Dedifferentiated amniotic fluid mesenchymal stem cell (primary cell): Measurements from ENCODE around the gene CFP.
A peak's percentile ranks its signal among the peaks of the same experiment; 100 is the strongest.
"Not testable (repeated sequence)": the region's sequence is repeated elsewhere in the genome, so short reads cannot be mapped to it uniquely, and the experiment has no call there.

ENCODE experiments used
- DNase-seq: peaks from one replicate; pipeline ENCODE4 v3.0.0-alpha.2; 2016; ENCODE audit errors: extremely low spot score

The CFP gene

DNA sequence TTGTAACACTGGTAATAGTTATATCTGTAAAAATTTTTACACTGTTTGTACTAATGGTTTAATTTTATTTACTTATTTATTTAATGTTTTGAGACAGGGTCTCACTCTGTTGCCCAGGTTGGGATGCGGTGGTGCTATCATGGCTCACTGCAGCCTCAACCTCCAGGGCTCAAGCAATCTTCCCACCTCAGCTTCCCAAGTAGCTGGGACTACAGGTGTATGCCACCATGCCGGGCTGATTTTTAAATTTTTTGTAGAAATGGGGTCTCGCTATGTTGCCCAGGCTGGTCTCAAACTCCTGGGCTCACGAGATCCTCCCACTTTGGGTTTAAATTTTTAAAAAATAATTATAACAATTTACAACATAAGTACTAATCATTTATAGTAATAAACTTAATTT, 26.6 kb downstream of the CFP start:
- DNase-seq: not testable (repeated sequence)

DNA sequence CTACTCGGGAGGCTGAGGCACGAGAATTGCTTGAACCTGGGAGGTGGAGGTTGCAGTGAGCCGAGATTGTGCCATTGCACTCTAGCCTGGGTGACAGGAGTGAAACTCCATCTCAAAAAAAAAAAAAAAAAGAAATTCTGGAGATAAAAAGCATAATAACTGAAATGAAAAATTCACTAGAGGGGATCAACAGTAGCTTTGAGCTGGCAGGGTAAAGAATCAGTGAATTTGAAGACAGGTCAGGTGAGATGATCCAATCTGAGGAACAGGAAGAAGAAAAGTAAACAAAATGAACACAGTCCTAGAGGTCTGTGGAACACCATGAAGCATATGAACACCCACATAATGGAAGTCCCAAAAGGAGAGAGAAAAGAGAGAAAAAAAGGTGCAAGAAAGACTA, 32.5 kb downstream of the CFP start:
- no peak for DNase-seq

DNA sequence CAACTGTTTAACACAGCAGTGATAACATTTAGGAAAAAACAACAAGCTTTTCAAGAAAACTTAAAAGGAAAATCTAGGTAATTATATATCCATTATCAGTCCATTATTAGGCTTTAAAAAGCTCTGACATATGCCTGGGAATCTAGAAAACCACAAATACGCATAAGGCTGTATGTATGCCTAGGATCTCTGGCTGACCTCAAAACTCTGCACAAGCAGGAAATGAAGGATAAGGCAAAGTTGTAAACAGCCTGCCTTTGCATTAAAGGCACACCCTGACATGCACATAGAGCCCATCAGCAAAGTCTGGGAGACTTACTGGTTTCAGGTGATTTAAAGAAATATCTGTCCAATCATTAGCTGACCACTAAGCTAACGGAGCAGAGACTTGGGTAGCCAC, 33.5 kb downstream of the CFP start:
- no peak for DNase-seq

DNA sequence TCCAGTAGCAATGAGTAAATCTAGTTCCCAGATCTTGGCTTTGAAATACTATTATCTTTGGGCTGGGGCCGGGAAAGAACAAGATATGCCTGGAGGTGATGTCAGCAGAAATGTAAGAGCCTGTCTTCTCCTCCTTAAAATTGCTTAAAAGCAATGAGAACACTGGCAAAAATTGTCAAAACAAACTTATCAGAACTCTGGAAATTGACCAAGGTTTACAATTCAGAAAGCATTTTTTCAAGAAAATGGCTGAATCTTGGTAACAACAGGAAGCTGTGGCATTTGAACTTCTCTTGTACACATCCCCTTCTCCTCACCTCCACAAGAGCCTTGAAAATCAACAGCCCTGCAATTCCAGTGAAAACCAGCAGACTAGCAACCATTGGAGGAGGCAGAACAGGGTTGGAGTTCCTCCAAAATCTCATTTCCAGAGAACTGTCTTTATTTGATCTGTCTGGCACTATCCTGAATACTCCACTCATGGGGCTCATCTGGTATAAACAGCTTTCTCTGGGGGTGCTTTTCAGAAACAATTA, 33.9 kb downstream of the CFP start:
- DNase-seq: peak; percentile 48

DNA sequence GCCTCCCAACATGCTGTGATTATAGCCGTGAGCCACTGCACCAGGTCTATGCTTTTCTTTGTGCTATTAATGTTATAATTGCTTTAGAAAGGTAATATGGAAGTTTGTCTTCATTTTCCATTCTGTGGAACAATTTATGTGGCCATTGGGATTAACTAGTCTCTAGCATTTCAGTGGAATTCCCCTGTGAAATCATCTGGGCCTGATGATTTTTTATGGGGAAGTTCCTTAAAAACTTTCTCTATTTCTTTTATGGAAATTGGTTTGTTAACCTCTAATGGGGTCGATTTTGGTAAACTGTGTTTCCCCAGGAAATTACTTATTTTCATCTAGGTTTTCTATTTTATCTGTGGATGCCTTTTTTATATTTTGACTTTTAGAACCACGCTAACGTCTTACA, 36.2 kb downstream of the CFP start:
- DNase-seq: no peak

DNA sequence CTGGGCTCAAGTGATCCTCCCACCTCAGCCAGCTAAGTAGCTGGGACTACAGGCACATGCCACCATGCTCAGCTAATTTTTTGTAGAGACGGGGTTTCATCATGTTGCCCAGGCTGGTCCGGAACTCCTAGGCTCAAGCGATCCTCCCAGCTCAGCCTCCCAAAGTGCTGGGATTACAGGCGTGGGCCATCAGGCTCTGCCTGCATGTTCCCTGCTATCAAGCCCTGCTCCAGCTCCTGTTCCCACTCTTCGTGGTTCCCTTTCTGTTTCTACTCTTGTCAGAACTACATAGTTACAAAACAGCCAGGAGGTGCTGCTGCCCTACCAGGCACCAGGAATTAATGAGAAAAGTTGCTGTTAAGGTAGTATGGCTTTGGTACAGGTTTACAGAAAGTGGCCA, 38.7 kb downstream of the CFP start:
- DNase-seq: no peak

DNA sequence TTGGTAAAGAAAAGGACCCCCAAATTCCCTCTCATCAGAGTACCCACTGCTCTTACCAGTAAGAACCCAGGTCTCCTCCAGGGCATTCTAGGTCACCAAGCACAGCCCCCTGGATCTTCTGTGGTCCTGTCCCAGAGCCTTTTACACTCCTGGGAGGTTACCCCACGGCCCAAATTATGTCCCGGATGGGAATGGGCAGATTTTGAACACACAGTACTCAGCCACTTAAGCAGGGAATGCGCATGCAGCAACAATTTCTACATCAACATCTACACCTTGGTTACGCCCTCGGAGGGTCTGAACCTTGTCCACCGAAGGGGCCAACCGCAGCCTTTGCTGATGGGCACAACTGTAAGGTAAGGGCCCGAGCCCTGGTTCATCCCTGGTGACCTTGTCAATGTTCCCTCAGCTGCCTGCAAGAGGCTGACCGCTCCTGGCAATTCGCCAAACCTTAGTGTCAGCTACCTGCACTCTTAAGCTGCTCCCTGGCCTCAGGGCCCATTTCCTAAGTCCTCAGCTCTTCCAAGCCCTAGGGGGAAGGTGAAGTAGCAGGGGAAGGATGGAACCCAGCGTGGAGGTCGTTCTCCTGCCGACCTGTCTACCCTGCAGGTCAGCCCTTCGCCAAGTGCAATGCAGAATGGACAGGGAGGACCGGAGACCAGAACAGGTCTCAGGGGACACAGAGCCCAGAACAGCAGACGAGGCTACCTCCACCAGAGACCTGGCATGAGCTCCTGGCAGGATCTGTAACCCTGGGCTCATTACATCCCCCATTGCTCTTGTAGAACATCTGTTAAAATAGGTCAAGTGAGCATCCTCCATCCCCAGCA, 41.6 kb downstream of the CFP start:
- DNase-seq: no peak

DNA sequence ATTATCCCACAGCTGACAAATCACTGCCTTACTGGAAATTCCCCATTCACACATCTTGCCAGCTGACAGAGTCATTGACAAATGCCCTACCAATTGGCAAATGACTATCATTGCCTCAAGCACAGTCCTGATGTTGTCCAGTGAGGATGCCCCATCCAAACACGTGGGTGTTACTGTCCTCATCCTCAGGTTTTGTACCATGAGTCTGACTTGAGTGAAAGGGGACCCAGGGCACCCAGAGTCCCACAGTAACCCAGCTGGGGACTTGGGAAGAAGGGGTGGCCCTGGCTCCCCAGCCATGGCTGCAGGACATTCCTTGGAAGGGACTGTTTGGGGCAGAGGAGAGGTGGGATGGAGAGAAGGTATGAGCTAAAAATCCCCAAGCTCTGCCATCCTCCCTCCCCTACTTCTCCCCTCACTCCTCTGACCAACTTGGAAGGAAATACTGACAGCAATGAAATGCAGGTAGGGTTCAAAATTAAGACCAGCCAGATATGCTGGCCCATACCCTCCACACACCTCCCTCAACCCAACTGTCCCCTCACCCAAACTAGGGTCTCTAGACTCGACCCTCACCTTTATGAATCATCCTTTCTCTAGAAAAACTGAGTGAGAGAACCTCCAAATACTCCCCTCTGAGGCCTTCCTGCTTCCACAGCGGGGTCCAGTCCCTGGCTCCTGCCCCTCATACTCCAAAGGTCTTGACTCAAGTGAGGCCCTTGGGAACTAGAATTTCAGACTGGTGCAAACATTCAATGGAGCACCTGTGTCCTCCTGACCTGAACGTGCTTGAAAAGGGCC, 42.4 kb downstream of the CFP start:
- DNase-seq: no peak

DNA sequence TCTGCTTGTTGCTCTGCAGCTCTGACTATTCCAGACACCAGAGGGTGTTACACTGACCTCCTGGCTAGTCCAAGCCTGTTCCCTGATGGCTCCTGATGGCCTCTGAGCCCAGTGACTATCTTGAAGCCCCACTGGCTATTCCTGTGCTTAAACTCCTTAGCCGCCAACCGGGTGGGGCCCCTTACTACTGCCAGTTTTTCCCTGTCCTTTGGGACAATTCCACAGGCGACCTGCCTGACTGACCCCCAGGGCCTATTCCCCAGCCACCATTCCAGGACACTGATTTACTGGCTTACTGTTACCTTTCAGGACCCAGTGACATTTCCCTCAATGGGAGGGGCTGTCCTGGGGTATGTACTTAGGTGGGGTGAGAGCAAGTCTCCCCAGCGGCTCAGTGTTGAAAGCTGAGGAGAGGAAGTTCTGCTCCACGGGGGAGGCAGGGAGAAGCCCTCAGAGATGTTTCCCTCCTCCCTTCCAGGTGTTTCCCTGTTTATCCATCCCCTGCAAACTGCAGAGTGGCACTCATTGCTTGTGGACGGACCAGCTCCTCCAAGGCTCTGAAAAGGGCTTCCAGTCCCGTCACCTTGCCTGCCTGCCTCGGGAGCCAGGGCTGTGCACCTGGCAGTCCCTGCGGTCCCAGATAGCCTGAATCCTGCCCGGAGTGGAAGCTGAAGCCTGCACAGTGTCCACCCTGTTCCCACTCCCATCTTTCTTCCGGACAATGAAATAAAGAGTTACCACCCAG, 43.5 kb downstream of the CFP start:
- no peak for DNase-seq

DNA sequence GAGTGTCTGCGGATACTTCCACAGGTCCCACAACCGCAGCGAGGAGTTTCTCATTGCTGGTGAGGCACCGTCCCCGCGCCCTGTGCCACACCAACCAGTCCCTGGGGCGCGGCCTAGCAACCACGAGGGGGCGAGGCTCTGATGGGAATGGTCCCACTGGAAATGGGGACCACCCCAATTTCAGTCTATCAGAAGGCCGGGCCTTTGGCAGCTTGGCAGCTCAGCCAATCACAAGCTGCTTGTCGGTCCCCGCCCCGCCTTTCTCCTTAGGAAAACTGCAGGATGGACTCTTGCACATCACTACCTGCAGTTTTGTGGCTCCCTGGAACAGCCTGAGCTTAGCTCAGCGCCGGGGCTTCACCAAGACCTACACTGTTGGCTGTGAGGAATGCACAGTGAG, 44.5 kb downstream of the CFP start:
- DNase-seq: no peak

DNA sequence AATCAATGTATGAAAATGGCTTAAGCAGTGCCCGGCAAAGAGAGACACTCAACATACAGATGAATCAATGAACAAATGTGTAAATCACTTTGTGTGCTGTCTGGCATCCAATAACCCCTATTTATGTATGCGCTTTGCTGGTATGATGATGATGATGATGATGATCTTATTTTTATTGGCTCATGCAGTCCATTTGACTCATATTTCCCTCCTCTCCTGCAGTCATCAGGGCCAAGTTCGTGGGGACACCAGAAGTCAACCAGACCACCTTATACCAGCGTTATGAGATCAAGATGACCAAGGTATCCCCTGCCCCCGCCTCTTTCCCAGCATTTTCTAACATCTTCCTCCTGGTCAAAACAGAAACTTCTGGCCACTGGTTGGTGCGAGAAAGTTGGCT, 45.0 kb downstream of the CFP start:
- no peak for DNase-seq

DNA sequence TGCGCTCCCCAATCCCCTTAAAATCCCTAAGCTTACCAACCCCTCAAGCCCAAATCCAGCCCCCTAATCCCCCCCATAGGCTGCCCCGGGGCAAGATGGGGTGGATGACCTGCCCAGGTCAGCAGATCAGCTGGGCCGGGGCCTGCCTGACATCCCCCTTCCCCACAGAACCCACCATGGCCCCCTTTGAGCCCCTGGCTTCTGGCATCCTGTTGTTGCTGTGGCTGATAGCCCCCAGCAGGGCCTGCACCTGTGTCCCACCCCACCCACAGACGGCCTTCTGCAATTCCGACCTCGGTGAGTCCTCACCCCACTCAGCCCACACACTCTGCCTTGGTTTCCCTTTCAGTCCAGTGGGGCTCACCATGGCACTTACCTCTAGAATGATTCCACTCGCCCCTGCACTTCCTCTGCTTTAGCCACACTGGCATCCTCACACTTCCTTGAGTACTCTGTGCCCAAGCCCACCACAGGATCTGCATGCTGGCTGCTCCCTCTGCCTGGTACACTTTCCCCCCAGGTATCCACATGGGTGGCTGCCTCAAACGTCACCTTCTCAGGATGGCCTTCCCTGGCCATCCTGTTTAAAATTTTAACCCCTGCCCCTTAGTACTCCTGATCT, 46.4 kb downstream of the CFP start:
- DNase-seq: no peak

DNA sequence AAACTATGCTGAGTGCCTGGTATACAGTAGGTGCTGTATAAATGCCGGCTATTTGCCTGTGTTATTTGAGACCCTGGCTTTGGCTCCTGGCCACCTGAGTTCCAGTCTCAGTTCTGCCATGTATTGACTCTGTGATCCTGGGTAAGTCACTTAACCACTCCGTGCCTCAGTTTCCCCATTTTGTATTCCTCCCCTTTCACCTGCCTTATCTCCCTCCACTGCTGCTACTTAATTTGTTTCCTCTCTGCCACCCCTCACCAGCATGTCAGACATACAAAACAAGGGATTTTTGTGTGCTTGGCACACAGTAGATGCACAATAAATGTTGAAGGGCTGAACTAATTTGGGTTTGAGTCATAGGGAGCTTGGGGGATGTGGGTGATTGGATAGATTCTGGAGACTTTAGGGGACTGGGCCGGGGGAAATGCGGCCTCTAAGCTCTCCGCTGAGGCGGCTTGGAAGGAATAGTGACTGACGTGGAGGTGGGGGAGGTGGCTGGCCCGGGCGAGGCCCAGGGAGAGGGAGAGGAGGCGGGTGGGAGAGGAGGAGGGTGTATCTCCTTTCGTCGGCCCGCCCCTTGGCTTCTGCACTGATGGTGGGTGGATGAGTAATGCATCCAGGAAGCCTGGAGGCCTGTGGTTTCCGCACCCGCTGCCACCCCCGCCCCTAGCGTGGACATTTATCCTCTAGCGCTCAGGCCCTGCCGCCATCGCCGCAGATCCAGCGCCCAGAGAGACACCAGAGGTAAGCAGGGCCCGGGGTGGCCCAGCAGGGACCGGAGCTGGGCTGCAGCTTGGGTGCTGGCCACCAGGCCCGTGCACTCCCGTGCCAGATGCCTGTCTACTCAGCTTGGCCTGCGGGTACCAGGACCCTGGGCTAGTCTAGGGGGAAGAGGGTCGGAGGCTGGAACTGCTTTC, 47.7 kb downstream of the CFP start, which contains the start of gene TIMP1:
TIMP1 (plus strand) TSS at position 706 of the 917 bp plus-strand sequence. CDS start 980 bp downstream, outside the sequence.
- DNase-seq: peak; percentile 86

DNA sequence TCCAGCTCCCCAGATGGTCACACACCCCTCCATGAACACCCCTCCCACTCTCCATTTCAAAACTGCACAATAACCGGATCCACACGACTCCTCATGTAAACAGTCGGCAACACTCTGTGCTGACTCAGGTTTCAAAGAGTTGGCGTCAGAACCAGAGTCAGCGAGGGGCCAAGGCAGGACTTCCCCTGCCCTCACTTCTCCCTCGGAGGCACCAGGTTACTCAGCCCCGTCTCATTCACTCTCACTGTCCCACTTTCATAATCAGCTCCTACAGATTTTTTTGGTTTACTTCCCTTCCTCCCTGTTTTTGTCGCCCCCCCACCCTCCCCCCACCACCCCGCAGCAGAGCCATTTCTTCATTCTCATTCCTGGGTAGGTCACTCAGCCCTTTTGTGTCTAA, 50.2 kb downstream of the CFP start:
- DNase-seq: no peak

DNA sequence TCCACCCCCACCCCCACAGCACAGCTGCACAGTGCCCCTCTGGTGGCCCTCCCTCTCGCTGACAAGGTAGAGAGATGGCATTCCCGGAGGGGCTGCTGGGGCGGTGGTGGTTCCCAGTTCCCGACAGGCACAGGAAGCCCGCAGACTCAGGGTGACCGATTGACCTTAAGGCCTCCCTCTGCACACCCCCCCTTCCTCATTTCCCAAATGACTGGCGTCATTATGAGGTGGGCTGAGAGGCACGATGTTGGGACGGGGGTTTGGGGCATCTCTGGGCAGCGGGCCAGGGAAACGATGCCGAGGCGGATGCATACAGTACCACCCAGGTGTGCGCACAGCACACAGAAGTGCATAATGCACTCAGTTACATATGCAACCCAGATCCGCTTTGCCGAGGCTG, 51.0 kb downstream of the CFP start:
- DNase-seq: no peak

DNA sequence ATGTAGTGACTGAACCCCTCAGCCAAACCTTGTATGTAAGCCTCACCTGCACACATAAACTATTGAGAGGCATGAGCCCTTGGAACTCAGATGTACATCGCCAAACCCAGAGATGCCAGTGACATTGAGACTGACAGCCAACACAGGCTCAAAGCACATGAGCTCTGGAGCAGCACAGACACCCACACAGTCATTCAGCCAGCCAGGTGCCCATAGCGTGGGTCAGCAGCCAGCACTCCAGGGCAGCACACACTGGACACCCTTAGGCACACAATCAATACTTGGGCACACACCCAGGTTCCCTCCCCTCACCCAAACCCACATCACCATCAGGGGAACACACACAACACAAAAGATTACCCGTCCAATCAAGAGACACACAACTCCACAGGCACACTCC, 51.8 kb downstream of the CFP start:
- DNase-seq: no peak

DNA sequence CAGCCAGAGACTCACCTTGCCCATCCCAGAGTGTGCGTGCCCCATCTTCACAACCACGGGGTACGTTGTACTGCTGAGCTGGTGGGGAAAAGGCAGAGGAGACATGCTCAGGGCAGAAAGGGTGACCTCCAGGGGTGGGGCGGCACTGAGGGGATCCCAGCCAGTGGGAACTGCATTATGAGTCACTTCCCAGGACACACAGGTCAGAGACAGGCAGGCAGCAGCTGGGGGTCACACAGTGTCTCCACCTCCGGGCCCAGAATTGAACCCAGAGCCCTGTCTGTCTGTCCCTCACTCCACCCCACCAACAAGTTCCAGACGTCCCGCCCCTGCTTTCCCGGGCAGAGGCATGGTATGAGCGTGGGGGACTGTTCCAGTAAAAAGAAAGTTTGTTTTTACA, 52.3 kb downstream of the CFP start:
- no peak for DNase-seq

DNA sequence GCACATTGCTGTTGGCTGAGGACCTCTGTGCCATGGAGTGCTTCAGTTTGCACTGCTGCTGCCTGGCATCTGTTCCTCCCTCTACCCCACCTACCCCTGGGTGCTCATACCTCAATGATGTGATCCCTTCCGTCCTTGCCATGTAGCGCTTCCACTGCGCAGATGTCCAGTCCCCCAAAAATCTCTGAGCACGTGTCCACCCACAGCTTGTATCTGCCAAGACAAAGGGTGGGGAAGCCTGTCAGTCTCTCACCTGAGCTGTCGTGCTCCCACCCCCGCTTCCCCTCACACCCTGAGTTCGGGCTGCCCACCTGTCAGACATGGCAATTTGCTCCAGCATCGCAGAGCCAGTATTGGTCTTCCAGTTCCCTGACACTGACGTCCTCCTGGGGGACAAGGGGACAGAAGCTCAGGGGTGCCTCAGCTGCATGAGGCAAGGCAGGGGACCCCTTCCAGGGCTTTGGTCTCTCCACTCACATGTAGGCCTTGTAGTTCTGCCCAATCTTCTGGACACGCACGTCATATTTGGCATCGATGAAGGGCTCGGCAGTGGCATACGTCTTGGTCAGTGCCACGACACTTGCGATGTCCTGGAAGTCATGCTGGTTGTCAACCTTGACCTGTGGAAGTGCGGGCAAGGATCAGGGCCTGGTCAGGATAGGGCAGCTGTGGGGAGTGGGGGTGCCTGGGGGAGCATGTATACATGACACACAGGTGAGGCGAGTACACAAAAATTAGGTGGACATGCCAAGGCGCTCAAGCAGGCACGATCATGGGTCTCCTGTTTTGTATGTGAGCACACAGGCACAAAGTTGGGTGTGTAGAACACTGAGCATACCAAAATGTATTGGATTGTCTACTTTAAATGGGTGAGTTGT, 53.5 kb downstream of the CFP start:
- DNase-seq: no peak

DNA sequence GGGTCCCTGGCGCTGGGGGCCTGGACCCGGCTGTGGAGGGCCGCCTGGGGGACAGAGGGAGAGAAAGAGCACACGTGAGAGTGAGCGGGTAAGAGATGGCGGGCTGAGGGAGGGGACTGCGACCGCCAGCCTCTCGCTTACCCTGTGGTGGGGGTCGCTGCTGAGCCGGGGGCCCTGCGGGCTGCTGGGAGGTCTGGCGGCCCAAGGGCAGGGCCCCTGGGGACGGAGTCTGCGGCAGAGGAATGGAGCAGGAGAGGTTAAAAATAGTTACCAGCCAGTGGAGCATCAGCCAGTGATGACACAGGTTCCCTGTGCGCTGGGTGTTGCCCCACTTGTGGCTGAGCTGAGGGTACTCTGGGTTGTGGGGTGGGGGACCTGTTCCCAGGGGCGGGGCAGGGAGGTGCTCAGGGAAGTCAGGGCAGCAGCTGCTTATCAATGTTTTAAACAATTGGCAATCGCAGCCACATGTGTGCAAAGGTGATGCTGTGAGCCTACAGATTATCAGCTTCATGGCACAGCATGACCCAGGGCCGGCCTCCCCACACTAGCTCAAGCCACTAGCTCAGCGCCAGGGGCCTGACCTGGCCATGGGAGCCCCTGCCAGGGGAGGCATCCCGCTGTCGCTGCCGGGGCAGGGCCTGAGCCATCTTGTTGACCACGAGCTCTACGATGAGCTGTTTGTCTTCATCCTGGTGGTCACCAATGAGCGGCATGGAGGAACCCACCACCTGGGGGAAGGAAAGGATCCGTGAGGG, 55.0 kb downstream of the CFP start:
- DNase-seq: no peak
